ENCODE measurements around the gene STK35.

DNA sequence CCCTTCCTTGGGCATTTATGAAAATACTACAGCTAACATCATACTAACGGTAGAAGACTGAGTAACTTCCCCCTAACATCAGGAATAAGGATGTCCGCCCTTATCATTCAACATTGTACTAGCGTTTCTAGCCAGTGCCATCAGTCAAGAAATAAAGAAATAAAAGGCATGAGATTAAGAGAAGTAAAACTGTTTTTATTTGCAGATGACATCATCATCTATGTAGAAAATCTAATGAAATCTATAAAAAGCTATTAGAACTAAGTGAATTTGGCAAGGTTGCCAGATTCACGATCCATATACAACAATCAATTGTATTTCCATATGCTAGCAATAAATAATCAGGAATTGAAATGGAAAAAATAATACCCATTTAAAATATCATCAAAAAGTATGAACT, 54.6 kb downstream of the STK35 start:
- TF ChIP-seq POLR2A (IDR thresholded peaks at IDR 0.05; ENCODE audit: low read length) (no peak), GATA1 (IDR thresholded peaks at IDR 0.05; ENCODE audit: low read depth, low read length) (no peak)

Data from erythroblast (primary cell).